HepG2 (cell line): ENCODE results near the gene TEDC2. TPM values are rescaled to one million over a fixed set of nuclear protein-coding genes. Genes with fewer than 3 reads are reported as not detected.

Experiments
- CENPT ChIP-seq: sonication (generic); formaldehyde crosslinking; IDR thresholded peaks from 2 replicates; pipeline ENCODE4 v1.8.0; 2022; ENCODE audit warnings: low read depth, mild to moderate bottlenecking, moderate library complexity, missing genetic modification reagents
- DPF2 ChIP-seq: sonication (generic); formaldehyde crosslinking; IDR thresholded peaks from 2 replicates; pipeline ENCODE4 v1.4.0; 2020; ENCODE audit warnings: mild to moderate bottlenecking, low read depth, missing genetic modification reagents, borderline replicate concordance
- MLLT10 ChIP-seq: sonication (generic); formaldehyde crosslinking; IDR thresholded peaks from 2 replicates; pipeline ENCODE4 v1.4.0; 2020; ENCODE audit warnings: missing genetic modification reagents
- NFIB ChIP-seq: sonication (generic); formaldehyde crosslinking; IDR thresholded peaks from 2 replicates; pipeline ENCODE4 v1.9.0; 2021; ENCODE audit warnings: missing genetic modification reagents, mild to moderate bottlenecking, borderline replicate concordance
- NFYC ChIP-seq: IDR thresholded peaks from 2 replicates; pipeline ENCODE4 v1.6.1; 2016; ENCODE audit warnings: missing genetic modification reagents, missing compliant biosample characterization
- PRPF4 ChIP-seq: fragments of 200-400 bp; formaldehyde crosslinking; IDR thresholded peaks from 2 replicates; pipeline ENCODE4 v1.6.1; 2016; ENCODE audit warnings: low read length, low read depth; ENCODE audit not compliant: poor library complexity, severe bottlenecking
- RFX3 ChIP-seq: IDR thresholded peaks from 2 replicates; pipeline ENCODE4 v1.6.1; 2016; ENCODE audit warnings: missing biosample characterization, missing genetic modification reagents
- SMAD1 ChIP-seq: sonication (generic); formaldehyde crosslinking; IDR thresholded peaks from 2 replicates; pipeline ENCODE4 v1.4.0; 2020; ENCODE audit warnings: missing genetic modification reagents, low read depth, mild to moderate bottlenecking, borderline replicate concordance
- SP2 ChIP-seq: sonication (generic); formaldehyde crosslinking; IDR thresholded peaks from 2 replicates; pipeline ENCODE4 v1.5.1; 2020; ENCODE audit warnings: mild to moderate bottlenecking, missing genetic modification reagents
- ZEB1 ChIP-seq: IDR thresholded peaks from 2 replicates; pipeline ENCODE4 v1.6.1; 2012; ENCODE audit warnings: mild to moderate bottlenecking, low read depth, inconsistent platforms; ENCODE audit not compliant: insufficient replicate concordance
- ZNF282 ChIP-seq: fragments of 450-650 bp; IDR thresholded peaks from 2 replicates; pipeline ENCODE4 v1.6.1; 2018; ENCODE audit not compliant: partially characterized antibody
- ZNF333 ChIP-seq: sonication (generic); formaldehyde crosslinking; IDR thresholded peaks from 2 replicates; pipeline ENCODE4 v1.4.0; 2020; ENCODE audit warnings: mild to moderate bottlenecking, missing genetic modification reagents, borderline replicate concordance
- ZNF354B ChIP-seq: sonication (generic); formaldehyde crosslinking; IDR thresholded peaks from 2 replicates; pipeline ENCODE4 v1.8.0; 2022; ENCODE audit warnings: mild to moderate bottlenecking, missing genetic modification reagents
- ZNF430 ChIP-seq: sonication (generic); formaldehyde crosslinking; IDR thresholded peaks from 2 replicates; pipeline ENCODE4 v1.9.0; 2021; ENCODE audit warnings: mild to moderate bottlenecking, missing genetic modification reagents
- ZNF496 ChIP-seq: sonication (generic); formaldehyde crosslinking; IDR thresholded peaks from 2 replicates; pipeline ENCODE4 v1.8.1; 2023; ENCODE audit warnings: mild to moderate bottlenecking, moderate library complexity, missing genetic modification reagents; ENCODE audit not compliant: insufficient replicate concordance
- ZNF720 ChIP-seq: sonication (generic); formaldehyde crosslinking; IDR thresholded peaks from 2 replicates; pipeline ENCODE4 v1.4.0; 2020; ENCODE audit warnings: missing genetic modification reagents
- polyA plus RNA-seq, 8 experiments: library from polyadenylated mRNA; depleted of rRNA in 3 of 8; stranded (reverse) in 7 of 8; unstranded in 1 of 8; fragments of >200 nt; fragmentation: Illumina TruSeq in 4 of 8; extraction: Trizol in 4 of 8; gene quantifications; 2 replicates each; pipeline versions ENCODE4 v1.2.1 to v1.2.3, GENCODE V29; 2011 to 2016; ENCODE audit warnings: low read depth in 4 of 8, missing spikeins in 1 of 8, mixed read lengths in 1 of 8; ENCODE audit not compliant: insufficient read depth in 1 of 8
- total RNA-seq, 5 experiments: library from RNA; depleted of rRNA; stranded (reverse); fragments of >200 nt; fragmentation: Illumina TruSeq; extraction: Trizol; gene quantifications; 2 replicates each; pipeline ENCODE4 v1.2.3, GENCODE V29; 2016; ENCODE audit warnings: low read depth in 1 of 5
- TF ChIP-seq, protein P1 (sequence below), 2 experiments: sonication (generic) in 1 of 2; formaldehyde crosslinking in 1 of 2; IDR thresholded peaks; 2 replicates each; pipeline versions ENCODE4 v1.6.1 to v1.9.0; 2014 to 2022; ENCODE audit warnings: antibody characterized with exemption in 1 of 2, borderline replicate concordance in 1 of 2, inconsistent platforms in 1 of 2, low read depth in 1 of 2, missing genetic modification reagents in 1 of 2
- TF ChIP-seq, protein P2 (sequence below): sonication (generic); formaldehyde crosslinking; IDR thresholded peaks from 2 replicates; pipeline ENCODE4 v1.5.0; 2020; ENCODE audit warnings: mild to moderate bottlenecking, missing genetic modification reagents
- TF ChIP-seq, protein P3 (sequence below): IDR thresholded peaks from 2 replicates; pipeline ENCODE4 v1.6.1; 2016; ENCODE audit warnings: low read depth

Gene TEDC2
- total and polyA plus RNA-seq, 2 of the 13 experiments (the other 11 are each of a cell fraction or from before 2014, with no cell fraction given): 6.2 to 24.4 TPM

DNA sequence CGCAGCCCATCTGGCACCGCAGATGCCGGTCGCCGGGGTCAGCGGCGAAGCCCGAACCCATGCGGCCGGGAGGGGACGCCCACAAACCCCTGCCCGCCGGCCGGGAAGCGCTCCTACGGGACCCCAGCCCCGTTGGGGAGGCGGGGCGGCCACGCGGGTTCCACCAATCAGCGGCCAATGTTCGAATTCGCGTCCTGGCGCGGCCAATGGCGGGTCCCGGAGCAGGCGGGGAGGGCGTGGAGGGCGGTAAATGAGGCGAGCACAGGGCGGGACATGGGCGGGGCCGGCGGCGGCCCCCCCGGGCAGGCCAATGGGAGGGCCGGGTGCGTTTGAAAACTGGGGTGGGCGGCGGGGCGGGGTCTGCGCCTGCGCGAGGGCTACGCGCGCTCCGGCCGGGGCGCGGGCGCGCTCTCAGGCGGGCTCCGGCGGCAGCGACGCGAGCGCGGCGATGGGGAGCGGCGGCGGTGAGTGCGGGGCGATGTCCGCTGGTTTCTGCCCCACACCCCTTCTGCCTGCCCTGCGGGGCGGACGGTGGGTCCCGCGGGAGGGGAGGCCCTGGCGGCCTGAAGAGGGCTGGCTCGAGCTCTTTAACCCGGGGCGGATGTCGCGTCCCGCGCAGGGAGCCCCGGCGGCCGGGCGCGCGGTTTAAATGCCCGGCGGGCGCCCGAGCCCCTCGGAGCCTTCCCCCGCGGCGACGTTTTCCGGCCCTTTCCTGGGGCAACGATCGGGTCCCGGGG is 30.7 kb upstream of the TEDC2 start, which contains the start of gene CCNF (continued):
- TF ChIP-seq, protein P1, sequence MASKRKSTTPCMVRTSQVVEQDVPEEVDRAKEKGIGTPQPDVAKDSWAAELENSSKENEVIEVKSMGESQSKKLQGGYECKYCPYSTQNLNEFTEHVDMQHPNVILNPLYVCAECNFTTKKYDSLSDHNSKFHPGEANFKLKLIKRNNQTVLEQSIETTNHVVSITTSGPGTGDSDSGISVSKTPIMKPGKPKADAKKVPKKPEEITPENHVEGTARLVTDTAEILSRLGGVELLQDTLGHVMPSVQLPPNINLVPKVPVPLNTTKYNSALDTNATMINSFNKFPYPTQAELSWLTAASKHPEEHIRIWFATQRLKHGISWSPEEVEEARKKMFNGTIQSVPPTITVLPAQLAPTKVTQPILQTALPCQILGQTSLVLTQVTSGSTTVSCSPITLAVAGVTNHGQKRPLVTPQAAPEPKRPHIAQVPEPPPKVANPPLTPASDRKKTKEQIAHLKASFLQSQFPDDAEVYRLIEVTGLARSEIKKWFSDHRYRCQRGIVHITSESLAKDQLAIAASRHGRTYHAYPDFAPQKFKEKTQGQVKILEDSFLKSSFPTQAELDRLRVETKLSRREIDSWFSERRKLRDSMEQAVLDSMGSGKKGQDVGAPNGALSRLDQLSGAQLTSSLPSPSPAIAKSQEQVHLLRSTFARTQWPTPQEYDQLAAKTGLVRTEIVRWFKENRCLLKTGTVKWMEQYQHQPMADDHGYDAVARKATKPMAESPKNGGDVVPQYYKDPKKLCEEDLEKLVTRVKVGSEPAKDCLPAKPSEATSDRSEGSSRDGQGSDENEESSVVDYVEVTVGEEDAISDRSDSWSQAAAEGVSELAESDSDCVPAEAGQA (IDR thresholded peaks at IDR 0.05; ENCODE audit: low read depth): no peak
- TF ChIP-seq, protein P1 (CRISPR knock-in tag; IDR thresholded peaks at IDR 0.05; ENCODE audit: borderline replicate concordance): 0 out of 2 replicates have a peak, but pooled peaks have one; percentile 49
- no peak for TF ChIP-seq RFX3
- no peak for TF ChIP-seq ZNF282
- TF ChIP-seq, protein P2, sequence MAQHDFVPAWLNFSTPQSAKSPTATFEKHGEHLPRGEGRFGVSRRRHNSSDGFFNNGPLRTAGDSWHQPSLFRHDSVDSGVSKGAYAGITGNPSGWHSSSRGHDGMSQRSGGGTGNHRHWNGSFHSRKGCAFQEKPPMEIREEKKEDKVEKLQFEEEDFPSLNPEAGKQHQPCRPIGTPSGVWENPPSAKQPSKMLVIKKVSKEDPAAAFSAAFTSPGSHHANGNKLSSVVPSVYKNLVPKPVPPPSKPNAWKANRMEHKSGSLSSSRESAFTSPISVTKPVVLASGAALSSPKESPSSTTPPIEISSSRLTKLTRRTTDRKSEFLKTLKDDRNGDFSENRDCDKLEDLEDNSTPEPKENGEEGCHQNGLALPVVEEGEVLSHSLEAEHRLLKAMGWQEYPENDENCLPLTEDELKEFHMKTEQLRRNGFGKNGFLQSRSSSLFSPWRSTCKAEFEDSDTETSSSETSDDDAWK (CRISPR knock-in tag): no peak
- TF ChIP-seq NFYC (CRISPR knock-in tag): peak; percentile 90
- TF ChIP-seq ZNF354B (CRISPR knock-in tag): no peak
- TF ChIP-seq DPF2 (CRISPR knock-in tag): no peak
- TF ChIP-seq ZNF496 (CRISPR knock-in tag): no peak
- TF ChIP-seq PRPF4: no peak
- no peak for TF ChIP-seq NFIB (CRISPR knock-in tag)
- no peak for TF ChIP-seq ZNF720 (CRISPR knock-in tag)
- no peak for TF ChIP-seq MLLT10 (CRISPR knock-in tag)
- peak; percentile 89 for TF ChIP-seq SP2 (CRISPR knock-in tag)
- no peak for TF ChIP-seq ZEB1
- TF ChIP-seq SMAD1 (CRISPR knock-in tag): no peak
- TF ChIP-seq, protein P3, sequence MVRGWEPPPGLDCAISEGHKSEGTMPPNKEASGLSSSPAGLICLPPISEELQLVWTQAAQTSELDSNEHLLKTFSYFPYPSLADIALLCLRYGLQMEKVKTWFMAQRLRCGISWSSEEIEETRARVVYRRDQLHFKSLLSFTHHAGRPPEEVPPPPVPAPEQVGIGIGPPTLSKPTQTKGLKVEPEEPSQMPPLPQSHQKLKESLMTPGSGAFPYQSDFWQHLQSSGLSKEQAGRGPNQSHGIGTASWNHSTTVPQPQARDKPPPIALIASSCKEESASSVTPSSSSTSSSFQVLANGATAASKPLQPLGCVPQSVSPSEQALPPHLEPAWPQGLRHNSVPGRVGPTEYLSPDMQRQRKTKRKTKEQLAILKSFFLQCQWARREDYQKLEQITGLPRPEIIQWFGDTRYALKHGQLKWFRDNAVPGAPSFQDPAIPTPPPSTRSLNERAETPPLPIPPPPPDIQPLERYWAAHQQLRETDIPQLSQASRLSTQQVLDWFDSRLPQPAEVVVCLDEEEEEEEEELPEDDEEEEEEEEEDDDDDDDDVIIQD (CRISPR knock-in tag): no peak; the same call in 1 of the 2 replicates
- TF ChIP-seq CENPT (CRISPR knock-in tag): no peak; the same call in 1 of the 2 replicates
- no peak for TF ChIP-seq ZNF333 (CRISPR knock-in tag)
- no peak for TF ChIP-seq ZNF430 (CRISPR knock-in tag)
